Esophagus muscularis mucosa (tissue), 4 donors: ENCODE results near the gene KANK4. TPM values are rescaled to one million over a fixed set of nuclear protein-coding genes. Genes with fewer than 3 reads are reported as not detected.

Experiments
- DNase-seq: peaks from one replicate; pipeline ENCODE4 v3.0.0-alpha.2; 2017; ENCODE audit errors: extremely low spot score
- H3K27ac ChIP-seq, 4 donors: fragments of 200-600 bp; sonication (generic); replicated peaks in 1 of 4; 1 replicate in 3 of 4; 2 replicates in 1 of 4; pipeline ENCODE4 v1.5.1; 2016 to 2019; ENCODE audit warnings: mild to moderate bottlenecking in 1 of 4
- H3K27me3 ChIP-seq, 4 donors: fragments of 200-600 bp; sonication (generic); one replicate each; pipeline versions ENCODE4 v1.5.1 to v1.6.0; 2016 to 2019
- H3K36me3 ChIP-seq, 4 donors: fragments of 200-600 bp; sonication (generic); one replicate each; pipeline ENCODE4 v1.5.1; 2016 to 2019
- H3K4me1 ChIP-seq, 4 donors: fragments of 200-600 bp; sonication (generic); one replicate each; pipeline ENCODE4 v1.5.1; 2016 to 2019
- H3K4me3 ChIP-seq, 4 donors: fragments of 200-600 bp; sonication (generic); 1 replicate in 2 of 4; 2 replicates in 2 of 4; pipeline ENCODE4 v1.5.1; 2016 to 2019; ENCODE audit warnings: mild to moderate bottlenecking in 4 of 4, moderate library complexity in 1 of 4
- H3K9me3 ChIP-seq, 4 donors: fragments of 200-600 bp; sonication (generic); 1 replicate in 3 of 4; 2 replicates in 1 of 4; pipeline ENCODE4 v1.5.1; 2016 to 2019
- CTCF ChIP-seq, 3 experiments: fragments of 200-600 bp in 2 of 3; fragments of 450-650 bp in 1 of 3; sonication (generic) in 2 of 3; IDR thresholded peaks; one replicate each; pipeline ENCODE4 v1.5.1; 2017 to 2019; ENCODE audit warnings: antibody characterized with exemption in 3 of 3, mild to moderate bottlenecking in 2 of 3, moderate library complexity in 1 of 3
- EP300 ChIP-seq: sonication (generic); formaldehyde crosslinking; IDR thresholded peaks from one replicate; pipeline ENCODE4 v1.6.1; 2017; ENCODE audit warnings: antibody characterized with exemption
- POLR2A ChIP-seq: fragments of 450-650 bp; IDR thresholded peaks from one replicate; pipeline ENCODE4 v1.6.1; 2017; ENCODE audit warnings: antibody characterized with exemption, moderate library complexity, mild to moderate bottlenecking, low read depth
- POLR2AphosphoS5 ChIP-seq, 2 donors: sonication (generic); formaldehyde crosslinking; IDR thresholded peaks; one replicate each; pipeline ENCODE4 v1.6.1; 2017; ENCODE audit warnings: antibody characterized with exemption in 2 of 2
- WGBS: methylation state at CpG from one replicate; pipeline ENCODE4 v1.1.5; 2018; 5-methylcytosine and 5-hydroxymethylcytosine counted together
- intact Hi-C: fragments of 100-400 bp; cut with DNase I; formaldehyde crosslinking; loops from one replicate; pipeline ENCODE4 v1.15.1; 2023
- total RNA-seq, 4 donors: library from RNA; depleted of rRNA; stranded (reverse); fragments of >200 nt; gene quantifications; one replicate each; pipeline versions ENCODE4 v1.1.0 to v1.2.1, GENCODE V29; 2016

The KANK4 gene
- total RNA-seq, 4 donors from 2014 or later = 0.42 to 1.4 (median 0.84) TPM

- no peaks in the 10 kb centered on the region for H3K4me1 ChIP-seq
- DNase-seq = no peak
- H3K9me3 ChIP-seq = peaks cover 0 to under 1% (median 0%) of the 10 kb centered on the region in 4 donors
- intact Hi-C loops = no loop called here
- WGBS = 79% methylated on average over 13 of the region's 13 CpGs
- TF ChIP-seq EP300 = no peak
- TF ChIP-seq POLR2A = no peak
- no peak for TF ChIP-seq CTCF (IDR thresholded peaks at IDR 0.05)
- TF ChIP-seq POLR2AphosphoS5 (IDR thresholded peaks at IDR 0.05) = no peak
- no peak overlapping the region for H3K4me3 ChIP-seq
- H3K27ac ChIP-seq = no peak overlapping the region
- no peaks in the 10 kb centered on the region for H3K36me3 ChIP-seq
- H3K27me3 ChIP-seq = no peaks in the 10 kb centered on the region
Measured at GRCh38 chr1:62271948-62272728, 47.1 kb downstream of the KANK4 start.

GRCh38 chr1:62271134-62271533, 48.1 kb downstream of the KANK4 start:
- H3K9me3 ChIP-seq = no peaks in the 10 kb centered on the region
- H3K4me1 ChIP-seq = no peaks in the 10 kb centered on the region
- H3K27ac ChIP-seq = no peak overlapping the region
- 60% methylated on average over 7 of the region's 7 CpGs for WGBS
- no peaks in the 10 kb centered on the region for H3K36me3 ChIP-seq
- TF ChIP-seq EP300 (no peak), POLR2A (no peak), CTCF (IDR thresholded peaks at IDR 0.05) (no peak), POLR2AphosphoS5 (IDR thresholded peaks at IDR 0.05) (no peak)
- no peak for DNase-seq
- H3K4me3 ChIP-seq = no peak overlapping the region
- no peaks in the 10 kb centered on the region for H3K27me3 ChIP-seq
- intact Hi-C loops = no loop called here

GRCh38 chr1:62269851-62270495, 49.3 kb downstream of the KANK4 start:
- H3K27me3 ChIP-seq = no peaks in the 10 kb centered on the region
- no peak overlapping the region for H3K4me3 ChIP-seq
- no peaks in the 10 kb centered on the region for H3K4me1 ChIP-seq
- intact Hi-C loops = no loop called here
- 90% methylated on average over 9 of the region's 9 CpGs for WGBS
- DNase-seq = no peak
- TF ChIP-seq CTCF (IDR thresholded peaks at IDR 0.05) = no peak
- no peak for TF ChIP-seq POLR2A
- TF ChIP-seq POLR2AphosphoS5 (IDR thresholded peaks at IDR 0.05) = no peak
- no peak for TF ChIP-seq EP300
- H3K36me3 ChIP-seq = no peaks in the 10 kb centered on the region
- no peaks in the 10 kb centered on the region for H3K9me3 ChIP-seq
- no peak overlapping the region for H3K27ac ChIP-seq

GRCh38 chr1:62269439-62269838, 49.8 kb downstream of the KANK4 start:
- no peaks in the 10 kb centered on the region for H3K27me3 ChIP-seq
- intact Hi-C loops = no loop called here
- no peaks in the 10 kb centered on the region for H3K36me3 ChIP-seq
- WGBS = 93% methylated on average over 1 of the region's 1 CpG
- no peaks in the 10 kb centered on the region for H3K4me1 ChIP-seq
- H3K9me3 ChIP-seq = no peaks in the 10 kb centered on the region
- H3K4me3 ChIP-seq = no peak overlapping the region
- H3K27ac ChIP-seq = no peak overlapping the region
- TF ChIP-seq CTCF (IDR thresholded peaks at IDR 0.05) (no peak), EP300 (no peak), POLR2A (no peak), POLR2AphosphoS5 (IDR thresholded peaks at IDR 0.05) (no peak)
- DNase-seq = no peak
